Measurements from ENCODE around the gene TMEM42. TPM values are rescaled to one million over a fixed set of nuclear protein-coding genes. Genes with fewer than 3 reads are reported as not detected.
A peak's percentile ranks its signal among the peaks of the same experiment; 100 is the strongest.
"Not testable (repeated sequence)": the region's sequence is repeated elsewhere in the genome, so short reads cannot be mapped to it uniquely, and the experiment has no call there.

The TMEM42 gene
- 23.2 and 33.8 TPM in 2 replicates for total RNA-seq (2014; rRNA removed; shearing (Covaris generic))
- 34.2 and 35.0 TPM in 2 replicates for polyA plus RNA-seq (2016; fragmentation: Nextera tagmentation; extraction: Ambion mirVana)

- TF ChIP-seq EZH2 (IDR thresholded peaks at IDR 0.05; ENCODE audit: insufficient read depth, poor library complexity, severe bottlenecking) (no peak), EZH2phosphoT487 (IDR thresholded peaks at IDR 0.05; ENCODE audit: insufficient read depth, low read depth) (no peak)
- peak; percentile 97 for DNase-seq
- H2AFZ ChIP-seq: peak within 1 kb of the TSS; percentile 87
- peak within 1 kb of the TSS; percentile 98 for H3K4me2 ChIP-seq (ENCODE audit: unreplicated experiment)
- peaks cover 9% of the 10 kb centered on the region for H3K79me2 ChIP-seq (ENCODE audit: insufficient read depth)
- no peaks in the 10 kb centered on the region for H3K36me3 ChIP-seq (ENCODE audit: low read depth)
- H3K4me1 ChIP-seq (ENCODE audit: insufficient read depth): peaks cover 4% of the 10 kb centered on the region
- H3K9me3 ChIP-seq (ENCODE audit: low read depth): no peaks in the 10 kb centered on the region
- in situ Hi-C loops (cut with MboI): no loop called here
- H3K4me3 ChIP-seq: peak within 1 kb of the TSS; percentile 79
- peak within 1 kb of the TSS; percentile 93 for H3K27ac ChIP-seq
- no peaks in the 10 kb centered on the region for H3K27me3 ChIP-seq (replicated peaks; ENCODE audit: insufficient read depth)
- no peaks in the 10 kb centered on the region for H3F3A ChIP-seq (ENCODE audit: insufficient read depth)
- H3K9ac ChIP-seq: peak within 1 kb of the TSS; percentile 94
- H3K9me2 ChIP-seq (ENCODE audit: insufficient read depth): no peaks in the 10 kb centered on the region
- no peaks in the 10 kb centered on the region for H4K20me1 ChIP-seq (ENCODE audit: insufficient read depth)
- 2% methylated on average over 65 to 66 of the region's 91 CpGs for WGBS, 2 experiments (ENCODE audit: low coverage in 1 of 2, low lambda C conversion rate in 2 of 2, missing lambda C conversion rate in 2 of 2)
These were observed at the start of gene TMEM42 for GRCh38 chr3:44861412-44862225. TSS of gene TMEM42 (plus strand) at chr3:44861912. CDS start at chr3:44861925, 13 bp downstream.

- H3K36me3 ChIP-seq (ENCODE audit: low read depth): no peaks in the 10 kb centered on the region
- 96 to 99% methylated on average over 6 of the region's 6 CpGs for WGBS, 2 experiments (ENCODE audit: low coverage in 1 of 2, low lambda C conversion rate in 2 of 2, missing lambda C conversion rate in 2 of 2)
- H3K9me3 ChIP-seq (ENCODE audit: low read depth): no peaks in the 10 kb centered on the region
These were observed 47.0 kb upstream of the TMEM42 start for GRCh38 chr3:44814751-44815150.

GRCh38 chr3:44816334-44816733, 45.4 kb upstream of the TMEM42 start:
- H3K36me3 ChIP-seq (ENCODE audit: low read depth); H3K4me3 ChIP-seq; DNase-seq; H3K9me3 ChIP-seq (ENCODE audit: low read depth); H3K79me2 ChIP-seq (ENCODE audit: insufficient read depth); H3F3A ChIP-seq (ENCODE audit: insufficient read depth); H3K27ac ChIP-seq; H2AFZ ChIP-seq; H4K20me1 ChIP-seq (ENCODE audit: insufficient read depth); in situ Hi-C loops (cut with MboI); H3K9me2 ChIP-seq (ENCODE audit: insufficient read depth); H3K27me3 ChIP-seq (replicated peaks; ENCODE audit: insufficient read depth); H3K4me2 ChIP-seq (ENCODE audit: unreplicated experiment); H3K4me1 ChIP-seq (ENCODE audit: insufficient read depth); H3K9ac ChIP-seq: not testable (repeated sequence)
- 92 to 96% methylated on average over 2 of the region's 2 CpGs for WGBS, 2 experiments (ENCODE audit: low coverage in 1 of 2, low lambda C conversion rate in 2 of 2, missing lambda C conversion rate in 2 of 2)

More at GRCh38 chr3:44814751-44815150, 47.0 kb upstream of the TMEM42 start:
- no peak for TF ChIP-seq EZH2phosphoT487 (IDR thresholded peaks at IDR 0.05; ENCODE audit: insufficient read depth, low read depth)
- no peak for TF ChIP-seq EZH2 (IDR thresholded peaks at IDR 0.05; ENCODE audit: insufficient read depth, poor library complexity, severe bottlenecking)
- no peak overlapping the region for H2AFZ ChIP-seq
- H3F3A ChIP-seq (ENCODE audit: insufficient read depth): no peaks in the 10 kb centered on the region
- H3K4me1 ChIP-seq (ENCODE audit: insufficient read depth): no peaks in the 10 kb centered on the region
- no peaks in the 10 kb centered on the region for H4K20me1 ChIP-seq (ENCODE audit: insufficient read depth)
- H3K4me2 ChIP-seq (ENCODE audit: unreplicated experiment): no peak overlapping the region
- H3K9me2 ChIP-seq (ENCODE audit: insufficient read depth): no peaks in the 10 kb centered on the region
- no peaks in the 10 kb centered on the region for H3K79me2 ChIP-seq (ENCODE audit: insufficient read depth)
- no peak overlapping the region for H3K4me3 ChIP-seq
- H3K27me3 ChIP-seq (replicated peaks; ENCODE audit: insufficient read depth): no peaks in the 10 kb centered on the region
- DNase-seq: no peak
- no peak overlapping the region for H3K9ac ChIP-seq
- in situ Hi-C loops (cut with MboI): no loop called here
- no peak overlapping the region for H3K27ac ChIP-seq

- H4K20me1 ChIP-seq (ENCODE audit: insufficient read depth); H2AFZ ChIP-seq; H3K9ac ChIP-seq; H3K4me2 ChIP-seq (ENCODE audit: unreplicated experiment); H3K27ac ChIP-seq; in situ Hi-C loops (cut with MboI); H3K4me3 ChIP-seq; H3K9me3 ChIP-seq (ENCODE audit: low read depth); H3K27me3 ChIP-seq (replicated peaks; ENCODE audit: insufficient read depth); DNase-seq; H3K79me2 ChIP-seq (ENCODE audit: insufficient read depth); H3K36me3 ChIP-seq (ENCODE audit: low read depth); H3K9me2 ChIP-seq (ENCODE audit: insufficient read depth): not testable (repeated sequence)
- peaks cover 14% of the 10 kb centered on the region for H3F3A ChIP-seq (ENCODE audit: insufficient read depth)
- peaks cover 15% of the 10 kb centered on the region for H3K4me1 ChIP-seq (ENCODE audit: insufficient read depth)
- 93% methylated on average over 33 of the region's 34 CpGs; no CpG with 5 or more reads in 1 of the 2 experiments for WGBS, 2 experiments (ENCODE audit: low coverage in 1 of 2, low lambda C conversion rate in 2 of 2, missing lambda C conversion rate in 2 of 2)
These were observed 40.5 kb upstream of the TMEM42 start for GRCh38 chr3:44821206-44821605.
